GM18870 (cell line): ENCODE measurements around the gene STIL.
"Not testable (repeated sequence)": the region's sequence is repeated elsewhere in the genome, so short reads cannot be mapped to it uniquely, and the experiment has no call there.

Experiments used
- ATAC-seq: cut with Tn5 transposase; IDR thresholded peaks from one replicate; pipeline ENCODE4 v1.9.1; 2021; ENCODE audit warnings: moderate library complexity; ENCODE audit not compliant: unreplicated experiment

The STIL gene

GRCh38 chr1:47323599-47324031 is 9.7 kb upstream of the STIL start:
- ATAC-seq, result no peak

- not testable (repeated sequence) for ATAC-seq
Measured at GRCh38 chr1:47319968-47320367, 6.0 kb upstream of the STIL start.

DNA sequence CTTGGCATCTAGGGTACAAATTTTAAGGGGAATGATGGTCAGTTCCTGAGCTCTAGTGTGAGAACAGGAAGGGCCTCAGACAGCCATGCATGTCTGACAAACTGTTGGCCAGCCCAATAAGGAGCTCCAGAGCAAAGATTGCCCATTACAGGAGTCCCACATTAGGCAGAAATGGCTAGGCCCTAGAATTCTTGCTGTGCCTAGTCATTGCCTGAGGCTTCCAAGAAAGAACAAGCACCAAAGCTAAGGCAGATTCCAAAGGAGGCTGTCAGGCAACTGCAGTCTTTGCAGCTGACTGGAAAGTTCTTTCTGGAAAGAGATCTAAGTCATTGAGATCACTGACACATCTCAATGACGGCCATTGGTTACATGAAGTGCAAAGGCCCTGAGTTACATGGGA is 3.9 kb upstream of the STIL start:
- ATAC-seq, result no peak

GRCh38 chr1:47309427-47309826 is 4.5 kb downstream of the STIL start:
- no peak for ATAC-seq

- no peak for ATAC-seq
Measured at GRCh38 chr1:47302472-47302871, 11.5 kb downstream of the STIL start.

DNA sequence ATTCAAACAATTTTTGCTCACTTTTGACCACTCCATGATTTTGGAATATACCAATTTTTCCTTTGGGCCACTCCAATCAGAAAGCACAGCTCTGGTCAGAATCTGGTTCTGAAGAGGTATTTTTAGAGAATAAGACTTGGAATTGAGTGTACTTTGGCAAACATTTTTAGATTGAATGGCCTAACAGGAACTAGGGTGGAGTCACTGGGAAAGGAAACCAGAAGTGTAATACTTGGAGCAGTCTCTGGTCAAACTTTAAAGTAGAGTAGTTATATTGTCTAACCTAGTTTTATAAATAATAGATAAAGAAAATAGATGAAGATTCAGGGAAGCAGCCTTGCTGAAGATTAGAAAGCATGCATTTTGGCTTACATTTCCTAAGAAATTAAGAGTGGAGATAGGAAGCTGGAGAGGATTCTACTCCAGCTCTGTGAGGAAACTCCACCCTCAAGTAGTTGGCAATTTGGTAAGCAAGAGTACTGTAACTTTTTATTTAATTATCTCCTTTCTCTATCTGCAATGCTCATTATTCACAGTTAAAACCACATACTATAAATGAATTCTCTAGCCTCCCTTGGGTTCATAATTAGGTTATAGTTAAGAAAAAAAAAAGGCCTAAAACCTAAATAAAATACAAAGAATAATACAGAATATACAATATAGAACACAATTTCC is 15.8 kb downstream of the STIL start:
- ATAC-seq, result no peak

DNA sequence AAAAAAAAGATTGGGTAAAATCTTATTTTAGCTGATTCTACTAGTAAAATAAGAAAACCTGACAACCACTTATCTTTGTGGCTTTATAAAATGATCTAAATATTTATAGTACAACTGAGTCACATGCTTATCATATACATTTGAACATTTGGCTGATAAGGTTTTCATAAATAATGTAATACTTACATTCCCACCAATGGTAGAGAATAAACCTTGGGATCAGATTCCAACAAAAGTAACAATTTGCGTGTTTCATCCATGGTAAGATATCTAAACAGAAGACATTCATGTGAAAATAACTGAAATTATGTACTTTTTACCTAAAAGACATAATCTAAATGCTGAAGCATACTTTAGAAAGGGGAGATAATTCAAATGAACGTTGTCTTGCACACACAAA is 18.4 kb downstream of the STIL start:
- no peak for ATAC-seq

GRCh38 chr1:47294863-47295262 is 19.1 kb downstream of the STIL start:
- ATAC-seq, result not testable (repeated sequence)

DNA sequence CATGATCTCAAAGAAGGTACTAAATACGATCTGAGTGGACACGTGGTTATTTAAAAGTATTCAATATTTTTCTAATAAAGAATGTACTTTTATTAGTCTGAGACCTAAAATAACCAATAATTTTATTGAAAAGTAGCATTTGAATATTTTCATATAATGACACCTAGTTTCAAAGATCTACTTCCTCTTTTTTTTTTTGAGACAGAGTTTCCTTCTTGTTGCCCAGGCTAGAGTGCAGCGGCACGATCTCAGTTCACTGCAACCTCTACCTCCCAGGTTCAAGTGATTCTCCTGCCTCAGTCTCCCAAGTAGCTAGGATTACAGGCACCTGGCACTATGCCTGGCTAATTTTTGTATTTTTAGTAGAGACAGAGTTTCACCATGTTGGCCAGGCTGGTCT is 25.8 kb downstream of the STIL start:
- ATAC-seq, result not testable (repeated sequence)

DNA sequence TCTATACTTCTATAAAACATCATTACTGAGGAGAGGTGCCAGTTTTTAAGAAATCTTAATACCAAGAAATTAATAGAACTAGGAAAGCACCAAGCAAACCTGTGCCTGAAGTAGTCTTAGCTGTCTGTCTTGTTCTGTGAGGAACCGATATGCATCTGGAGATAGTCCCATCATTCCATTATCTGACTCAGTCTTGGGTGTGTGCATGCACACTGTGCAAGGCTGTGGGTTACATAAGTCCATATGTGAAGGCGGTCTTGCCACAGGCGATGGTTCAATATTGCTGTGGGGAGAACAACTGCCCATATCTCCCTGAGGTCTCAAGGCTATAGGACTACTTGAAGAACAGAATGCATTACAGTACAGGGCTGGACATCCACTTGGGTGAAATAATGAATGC is 33.8 kb downstream of the STIL start:
- ATAC-seq, result no peak

- ATAC-seq, result no peak
Measured at GRCh38 chr1:47276850-47277249, 37.1 kb downstream of the STIL start.

- not testable (repeated sequence) for ATAC-seq
Measured at GRCh38 chr1:47275811-47276210, 38.1 kb downstream of the STIL start.

DNA sequence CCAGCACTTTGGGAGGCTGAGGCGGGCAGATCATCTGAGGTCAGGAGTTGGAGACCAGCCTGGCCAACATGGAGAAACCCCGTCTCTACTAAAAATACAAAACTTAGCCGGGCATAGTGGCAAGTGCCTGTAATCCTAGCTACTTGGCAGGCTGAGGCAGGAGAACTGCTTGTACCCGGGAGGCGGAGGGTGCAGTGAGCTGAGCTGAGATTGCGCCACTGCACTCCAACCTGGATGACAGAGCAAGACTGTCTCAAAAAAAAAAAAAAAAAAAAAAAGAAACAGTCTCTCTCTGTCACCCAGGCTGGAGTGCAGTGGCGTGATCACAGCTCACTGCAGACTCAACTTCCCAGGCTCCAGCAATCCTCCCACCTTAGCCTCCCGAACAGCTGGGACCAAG is 48.4 kb downstream of the STIL start:
- ATAC-seq, result not testable (repeated sequence)

DNA sequence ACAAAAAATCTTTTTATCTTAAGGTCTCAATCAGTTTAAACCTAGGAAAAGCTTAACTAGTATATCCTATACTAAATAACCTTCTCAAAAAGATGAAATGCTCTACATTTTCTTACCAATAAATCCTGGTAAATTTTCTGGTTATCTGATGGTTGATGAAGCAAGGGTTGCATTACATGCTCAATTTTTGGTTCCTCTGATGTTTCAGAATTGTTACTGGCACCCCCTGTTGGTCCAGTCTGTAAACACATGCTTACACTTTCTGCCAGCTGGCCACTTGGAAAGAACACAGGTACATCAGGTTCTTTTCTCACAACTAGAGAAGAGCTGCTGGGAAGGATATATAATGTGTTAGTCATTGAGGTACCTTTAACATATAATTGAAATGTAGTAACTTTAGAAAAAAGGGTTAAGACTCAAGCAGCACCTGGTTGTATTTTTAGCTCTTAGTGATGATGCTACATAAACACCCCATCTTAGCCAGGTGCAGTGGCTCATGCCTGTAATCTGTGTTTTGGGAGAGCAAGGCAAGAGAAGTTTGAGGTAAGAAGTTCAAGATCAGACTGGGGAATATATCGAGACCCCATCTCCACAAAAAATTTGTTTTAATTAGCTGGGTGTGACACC is 51.0 kb downstream of the STIL start:
- no peak for ATAC-seq

- no peak for ATAC-seq
Measured at GRCh38 chr1:47257224-47257623, 56.7 kb downstream of the STIL start.

DNA sequence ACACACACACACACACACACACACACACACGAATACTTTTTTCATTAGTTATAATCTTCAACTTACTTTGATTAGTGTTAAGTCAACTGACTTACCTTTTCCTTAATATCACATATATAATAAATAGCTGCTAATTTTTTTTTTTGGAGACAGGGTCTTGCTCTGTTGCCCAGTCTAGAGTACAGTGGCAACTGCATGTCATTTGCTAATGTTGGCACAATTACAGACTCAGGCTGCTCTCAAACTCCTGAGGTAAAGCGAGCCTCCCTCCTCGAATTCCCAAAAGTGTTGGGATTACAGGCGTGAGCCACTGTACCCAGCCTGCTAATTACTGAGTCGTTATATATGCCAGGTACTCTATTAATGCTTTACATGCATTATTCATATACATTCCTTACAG is 61.2 kb downstream of the STIL start:
- ATAC-seq, result no peak

- no peak for ATAC-seq
Measured at GRCh38 chr1:47252369-47252768, 61.6 kb downstream of the STIL start.

DNA sequence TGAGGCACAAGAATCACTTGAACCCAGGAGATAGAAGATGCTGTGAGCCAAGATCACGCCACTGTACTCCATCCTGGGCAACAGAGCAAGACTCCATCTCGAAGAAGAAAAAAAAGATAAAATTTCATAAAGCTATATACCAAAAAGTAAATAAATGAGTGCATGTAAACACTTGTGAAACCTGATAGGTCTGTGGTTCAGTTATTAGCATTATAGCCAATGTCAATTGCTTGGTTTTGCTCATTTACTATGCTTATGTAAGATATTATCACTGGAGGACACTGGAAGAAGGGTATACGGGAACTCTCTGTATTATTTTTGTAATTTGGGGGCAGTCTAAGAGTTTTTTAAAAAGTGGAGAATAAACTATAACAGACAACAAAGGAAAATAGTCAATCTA is 64.2 kb downstream of the STIL start:
- ATAC-seq, result no peak

GRCh38 chr1:47244339-47244862 is 69.5 kb downstream of the STIL start:
- no peak for ATAC-seq

GRCh38 chr1:47243910-47244309 is 70.0 kb downstream of the STIL start:
- no peak for ATAC-seq

GRCh38 chr1:47241114-47242113 is 72.5 kb downstream of the STIL start:
- no peak for ATAC-seq
